ENCODE measurements around the gene GIMAP7.

GRCh38 chr7:150564566-150564965, 49.9 kb downstream of the GIMAP7 start:
- TF ChIP-seq, protein P1, sequence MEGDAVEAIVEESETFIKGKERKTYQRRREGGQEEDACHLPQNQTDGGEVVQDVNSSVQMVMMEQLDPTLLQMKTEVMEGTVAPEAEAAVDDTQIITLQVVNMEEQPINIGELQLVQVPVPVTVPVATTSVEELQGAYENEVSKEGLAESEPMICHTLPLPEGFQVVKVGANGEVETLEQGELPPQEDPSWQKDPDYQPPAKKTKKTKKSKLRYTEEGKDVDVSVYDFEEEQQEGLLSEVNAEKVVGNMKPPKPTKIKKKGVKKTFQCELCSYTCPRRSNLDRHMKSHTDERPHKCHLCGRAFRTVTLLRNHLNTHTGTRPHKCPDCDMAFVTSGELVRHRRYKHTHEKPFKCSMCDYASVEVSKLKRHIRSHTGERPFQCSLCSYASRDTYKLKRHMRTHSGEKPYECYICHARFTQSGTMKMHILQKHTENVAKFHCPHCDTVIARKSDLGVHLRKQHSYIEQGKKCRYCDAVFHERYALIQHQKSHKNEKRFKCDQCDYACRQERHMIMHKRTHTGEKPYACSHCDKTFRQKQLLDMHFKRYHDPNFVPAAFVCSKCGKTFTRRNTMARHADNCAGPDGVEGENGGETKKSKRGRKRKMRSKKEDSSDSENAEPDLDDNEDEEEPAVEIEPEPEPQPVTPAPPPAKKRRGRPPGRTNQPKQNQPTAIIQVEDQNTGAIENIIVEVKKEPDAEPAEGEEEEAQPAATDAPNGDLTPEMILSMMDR (IDR thresholded peaks at IDR 0.05): no peak
- TF ChIP-seq POLR2A (IDR thresholded peaks at IDR 0.05): no peak
